ENCODE data around the gene EPB41. TPM values are rescaled to one million over a fixed set of nuclear protein-coding genes. Genes with fewer than 3 reads are reported as not detected.

Gene EPB41
- total and polyA plus RNA-seq, 9 of the 15 experiments (the other 6 are each of a cell fraction or from before 2014, with no cell fraction given) = 3.7 to 213 (median 141) TPM

- TF ChIP-seq ZNF511 (CRISPR knock-in tag; IDR thresholded peaks at IDR 0.05) = 0 out of 2 replicates have a peak, but pooled peaks have one; percentile 4
- TF ChIP-seq, protein P1, sequence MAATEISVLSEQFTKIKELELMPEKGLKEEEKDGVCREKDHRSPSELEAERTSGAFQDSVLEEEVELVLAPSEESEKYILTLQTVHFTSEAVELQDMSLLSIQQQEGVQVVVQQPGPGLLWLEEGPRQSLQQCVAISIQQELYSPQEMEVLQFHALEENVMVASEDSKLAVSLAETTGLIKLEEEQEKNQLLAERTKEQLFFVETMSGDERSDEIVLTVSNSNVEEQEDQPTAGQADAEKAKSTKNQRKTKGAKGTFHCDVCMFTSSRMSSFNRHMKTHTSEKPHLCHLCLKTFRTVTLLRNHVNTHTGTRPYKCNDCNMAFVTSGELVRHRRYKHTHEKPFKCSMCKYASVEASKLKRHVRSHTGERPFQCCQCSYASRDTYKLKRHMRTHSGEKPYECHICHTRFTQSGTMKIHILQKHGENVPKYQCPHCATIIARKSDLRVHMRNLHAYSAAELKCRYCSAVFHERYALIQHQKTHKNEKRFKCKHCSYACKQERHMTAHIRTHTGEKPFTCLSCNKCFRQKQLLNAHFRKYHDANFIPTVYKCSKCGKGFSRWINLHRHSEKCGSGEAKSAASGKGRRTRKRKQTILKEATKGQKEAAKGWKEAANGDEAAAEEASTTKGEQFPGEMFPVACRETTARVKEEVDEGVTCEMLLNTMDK (IDR thresholded peaks at IDR 0.05; ENCODE audit: borderline replicate concordance, insufficient read depth, low read depth, low read length, poor library complexity, severe bottlenecking) = no peak
- TF ChIP-seq RBFOX2 (IDR thresholded peaks at IDR 0.05; ENCODE audit: low read depth, low read length) = peak; percentile 29; the same call in 1 of the 2 replicates
- TF ChIP-seq MED1 (CRISPR knock-in tag; IDR thresholded peaks at IDR 0.05; ENCODE audit: borderline replicate concordance) = 0 out of 2 replicates have a peak, but pooled peaks have one; percentile 75
- TF ChIP-seq FOXK1 (CRISPR knock-in tag; IDR thresholded peaks at IDR 0.05; ENCODE audit: borderline replicate concordance) = no peak
- peak; percentile 9; the same call in 1 of the 2 replicates for TF ChIP-seq KAT7 (CRISPR knock-in tag; IDR thresholded peaks at IDR 0.05; ENCODE audit: borderline replicate concordance)
- TF ChIP-seq DMBX1 (CRISPR knock-in tag; IDR thresholded peaks at IDR 0.05; ENCODE audit: borderline replicate concordance) = no peak
- no peak for TF ChIP-seq PHB2 (IDR thresholded peaks at IDR 0.05; ENCODE audit: low read depth)
- TF ChIP-seq FOXP1 (CRISPR knock-in tag; IDR thresholded peaks at IDR 0.05) = peak; percentile 23; the same call in 1 of the 2 replicates
- TF ChIP-seq ETS1 (conservative IDR thresholded peaks at IDR 0.05; ENCODE audit: control insufficient read depth, low read depth, low read length) = peak; percentile 17; the same call in 1 of the 2 replicates
- no peak for TF ChIP-seq MECOM (CRISPR knock-in tag; IDR thresholded peaks at IDR 0.05)
- no peak for TF ChIP-seq ZBTB43 (CRISPR knock-in tag; IDR thresholded peaks at IDR 0.05)
- no peak for TF ChIP-seq THRB (CRISPR knock-in tag; conservative IDR thresholded peaks at IDR 0.05)
- TF ChIP-seq ZNF274 (IDR thresholded peaks at IDR 0.05; ENCODE audit: borderline replicate concordance, low read depth, low read length) = no peak
- no peak for TF ChIP-seq C11orf30 (IDR thresholded peaks at IDR 0.05; ENCODE audit: low read depth)
- TF ChIP-seq SNAPC5 (CRISPR knock-in tag; IDR thresholded peaks at IDR 0.05) = no peak
- TF ChIP-seq MIER1 (IDR thresholded peaks at IDR 0.05; ENCODE audit: low read depth) = no peak
- TF ChIP-seq MXI1 (IDR thresholded peaks at IDR 0.05; ENCODE audit: low read depth, low read length) = no peak
- 0 out of 2 replicates have a peak, but pooled peaks have one; percentile 21 for TF ChIP-seq TGIF2 (CRISPR knock-in tag; IDR thresholded peaks at IDR 0.05)
- no peak for TF ChIP-seq SAFB2 (IDR thresholded peaks at IDR 0.05; ENCODE audit: borderline replicate concordance, low read depth, low read length, severe bottlenecking)
- TF ChIP-seq SRSF7 (optimal IDR thresholded peaks at IDR 0.05; ENCODE audit: low read depth, low read length) = no peak
- no peak for TF ChIP-seq PHB (CRISPR knock-in tag; IDR thresholded peaks at IDR 0.05)
Observed at GRCh38 chr1:28887419-28887834, 26.9 kb upstream of the EPB41 start (continued).
